GM21723 (cell line): ENCODE measurements around the gene PAX2.

Source experiments
- ATAC-seq: cut with Tn5 transposase; IDR thresholded peaks from one replicate; pipeline ENCODE4 v1.9.1; 2021; ENCODE audit warnings: mild to moderate bottlenecking, moderate library complexity; ENCODE audit not compliant: unreplicated experiment

Gene PAX2

DNA sequence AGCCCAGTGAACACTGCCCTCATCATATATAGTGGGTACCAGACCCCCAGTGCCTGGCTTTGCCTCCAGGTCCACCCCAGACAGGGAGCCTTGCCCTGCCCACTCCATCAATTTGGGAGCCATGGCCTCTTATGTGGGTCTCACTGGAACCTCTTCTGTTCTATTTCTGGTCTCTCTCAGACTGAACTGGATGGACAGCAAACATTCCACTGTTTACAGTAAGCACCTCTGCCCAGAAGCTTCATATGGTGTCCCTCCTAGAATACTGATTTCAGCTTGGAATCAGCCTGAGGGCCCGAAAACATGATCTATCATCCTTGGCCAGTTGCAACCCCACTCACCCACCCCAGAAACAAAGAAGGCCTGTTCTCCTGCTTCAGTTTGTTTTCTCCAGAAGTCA is 86.4 kb downstream of the PAX2 start:
- no peak for ATAC-seq

DNA sequence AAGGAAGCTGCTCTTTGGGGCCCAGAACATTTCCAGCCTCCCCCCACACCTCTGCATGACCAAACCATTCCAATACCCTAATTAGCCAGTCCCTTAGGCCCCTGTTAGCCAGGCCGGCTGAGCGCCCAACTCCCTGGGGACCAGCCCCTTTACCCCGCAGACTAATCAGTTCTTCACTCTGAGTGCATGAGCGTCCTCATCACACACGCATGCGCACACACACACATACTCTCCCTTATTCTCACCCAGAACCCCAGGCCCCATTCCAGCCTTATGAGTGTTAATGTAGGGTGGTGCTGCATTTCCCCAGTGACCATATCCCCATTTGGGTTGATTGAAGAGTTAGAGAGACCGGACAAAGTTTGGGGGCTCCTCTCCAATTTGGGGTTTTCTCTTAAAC is 90.4 kb downstream of the PAX2 start:
- no peak for ATAC-seq

DNA sequence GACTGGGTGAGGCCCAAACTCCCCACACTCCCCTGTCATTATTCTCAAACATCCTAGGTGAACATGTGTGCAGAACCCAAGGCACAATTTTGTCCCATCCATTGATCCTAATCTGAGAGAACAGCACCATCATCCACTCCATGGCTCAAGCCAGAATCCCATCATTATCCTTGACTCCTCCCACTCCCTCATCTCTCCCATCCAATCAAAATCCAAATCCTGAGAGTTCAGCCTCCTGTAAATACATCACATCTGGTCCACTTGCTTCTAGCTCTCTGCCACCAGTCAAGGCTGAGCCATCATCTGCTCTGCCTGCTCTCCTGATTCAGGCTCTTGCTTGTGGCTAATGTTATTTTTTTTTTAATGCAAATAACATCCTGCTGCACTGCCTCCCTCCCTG is 91.5 kb downstream of the PAX2 start:
- ATAC-seq, result no peak

DNA sequence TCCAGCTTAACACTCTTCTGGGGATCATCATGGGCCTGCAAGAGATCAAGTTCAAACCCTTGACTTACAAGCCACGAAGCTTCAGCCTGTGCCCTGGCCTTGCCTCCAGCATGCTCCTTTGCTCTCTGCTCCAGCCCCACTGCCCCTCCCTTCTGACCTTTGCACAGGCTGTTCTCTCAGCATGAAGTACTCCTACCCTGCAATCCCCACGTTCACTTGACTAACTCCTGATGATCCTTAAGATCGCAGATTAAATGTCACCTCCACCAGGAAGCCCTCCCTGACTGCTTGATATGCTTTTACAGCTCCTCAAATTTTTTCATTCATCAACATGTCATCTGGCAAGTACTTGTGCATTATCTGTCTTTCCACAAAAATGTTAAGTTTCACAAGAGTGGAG is 91.9 kb downstream of the PAX2 start:
- no peak for ATAC-seq

DNA sequence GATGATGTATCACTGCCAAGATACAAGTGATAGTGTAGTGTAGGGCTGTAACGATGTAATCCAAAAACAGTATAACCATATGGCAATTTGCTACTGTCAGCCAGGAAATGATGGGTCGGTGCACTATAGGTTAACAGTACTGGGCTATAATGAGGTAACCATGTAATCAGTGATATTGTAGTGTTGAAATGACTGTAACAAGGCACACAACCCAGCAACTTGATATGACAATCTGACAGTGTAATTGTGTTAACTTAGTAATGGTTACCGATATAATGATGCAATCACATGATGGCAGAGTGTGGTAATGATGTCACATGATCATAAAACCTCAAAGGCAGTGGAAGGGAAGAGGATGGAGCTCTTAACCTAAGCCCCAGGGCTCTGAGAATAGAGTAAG is 93.6 kb downstream of the PAX2 start:
- ATAC-seq, result no peak

DNA sequence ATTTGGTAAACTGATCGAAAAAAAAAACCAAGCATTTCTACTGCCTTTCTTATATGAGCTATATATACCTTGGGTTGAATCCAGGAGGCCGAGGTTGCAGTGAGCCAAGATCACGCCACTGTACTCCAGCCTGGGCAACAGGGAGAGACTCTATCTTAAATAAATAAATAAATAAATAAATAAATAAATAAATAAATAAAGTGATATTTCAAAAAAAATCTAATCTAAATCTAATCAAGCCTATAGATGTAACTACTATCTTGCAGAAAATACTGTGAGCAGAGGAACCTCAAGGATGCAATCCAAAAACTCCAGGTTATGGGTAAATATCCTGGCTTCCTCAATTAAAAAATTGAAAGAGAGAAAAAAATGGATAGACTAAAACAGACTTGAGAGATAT is 96.1 kb downstream of the PAX2 start:
- ATAC-seq, result no peak

DNA sequence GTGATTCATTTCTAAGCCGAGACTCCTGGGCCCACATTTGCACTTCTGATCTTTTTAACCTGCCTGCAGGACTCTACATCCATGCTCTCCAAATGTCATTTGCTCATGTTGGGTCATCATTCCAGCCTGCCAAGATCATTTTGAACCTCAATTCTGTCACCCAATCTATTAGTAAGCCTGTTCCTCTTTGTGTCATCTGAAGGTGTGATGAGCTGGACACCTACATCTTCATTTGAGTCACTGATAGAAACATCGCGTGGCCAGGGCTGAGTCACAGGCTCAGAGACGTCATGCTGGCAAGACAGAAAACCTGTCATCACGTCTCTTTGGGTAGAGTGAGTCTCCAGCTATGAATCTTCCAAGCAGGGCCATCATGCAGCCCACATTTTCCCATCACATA is 102.1 kb downstream of the PAX2 start:
- ATAC-seq, result no peak

DNA sequence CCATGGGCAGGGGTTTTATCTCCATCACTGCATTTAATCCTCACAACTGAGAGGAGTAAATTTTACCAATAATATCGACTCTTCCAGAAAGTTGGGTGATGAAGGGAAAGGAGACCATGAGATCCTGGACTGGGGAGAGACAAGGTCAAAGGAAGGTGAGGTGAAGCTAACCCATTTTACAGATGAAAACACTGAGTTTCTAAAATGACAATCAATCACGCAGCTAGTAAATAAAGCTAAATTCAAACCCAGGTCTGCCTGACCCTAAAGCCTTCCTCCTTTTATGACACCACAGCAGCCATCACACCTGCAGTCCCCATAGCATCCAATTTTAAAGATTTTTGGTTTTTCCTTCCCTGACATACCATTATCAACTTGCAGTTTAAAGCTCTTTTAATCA is 103.4 kb downstream of the PAX2 start:
- no peak for ATAC-seq

DNA sequence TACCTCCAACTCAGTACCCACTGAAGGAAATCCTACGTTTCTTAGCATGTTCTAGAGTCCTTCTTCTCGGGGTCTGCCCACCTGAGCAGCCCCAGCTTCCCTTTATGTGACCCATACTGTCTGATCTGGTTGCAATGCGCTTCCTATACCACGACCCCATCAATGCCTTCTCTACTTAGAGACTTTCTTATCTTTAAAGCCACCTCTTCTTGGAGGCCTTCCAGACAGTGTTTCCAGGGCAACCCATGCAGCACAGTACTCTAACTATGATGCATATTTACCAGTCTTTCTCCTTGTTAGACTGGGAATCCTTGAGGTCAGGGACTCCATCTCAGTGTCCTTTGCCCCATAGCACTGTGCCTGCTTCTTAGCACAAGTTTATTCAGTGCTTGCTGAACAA is 112.9 kb downstream of the PAX2 start:
- ATAC-seq, result no peak

DNA sequence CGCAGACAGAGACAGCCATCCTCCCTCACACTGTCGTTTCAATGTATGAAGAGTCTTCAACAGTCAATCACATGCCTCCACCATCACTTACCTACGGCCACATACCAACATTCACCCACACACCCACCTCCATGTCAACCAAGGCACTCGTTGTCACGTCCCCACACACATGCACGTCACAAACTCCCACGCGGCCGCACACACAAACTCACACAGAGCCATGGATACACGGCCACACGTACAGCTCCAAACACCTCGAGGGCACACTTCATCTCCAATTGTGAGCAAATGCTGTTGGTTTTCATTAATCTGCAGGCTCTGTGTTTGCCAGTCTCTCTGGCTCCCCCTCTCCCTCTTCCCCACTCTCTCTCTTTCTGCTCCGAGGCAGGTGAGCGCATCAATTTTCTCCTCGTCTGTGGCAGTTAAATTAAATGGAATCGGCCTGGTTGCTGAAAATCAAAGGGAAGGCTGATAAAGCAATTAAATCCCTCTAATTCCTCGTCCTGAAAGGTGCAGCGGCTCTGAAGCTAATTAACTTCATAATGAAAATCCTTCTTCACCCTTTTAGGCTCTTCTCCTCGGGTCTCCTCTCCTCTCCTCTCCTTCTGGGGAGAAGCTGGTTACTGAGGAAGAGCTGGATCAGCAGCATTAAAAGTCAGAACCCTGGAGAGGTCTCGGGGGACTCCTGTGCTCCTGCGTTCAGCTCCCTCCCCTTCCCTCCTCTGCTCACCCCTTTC is 113.5 kb downstream of the PAX2 start:
- ATAC-seq, result no peak

DNA sequence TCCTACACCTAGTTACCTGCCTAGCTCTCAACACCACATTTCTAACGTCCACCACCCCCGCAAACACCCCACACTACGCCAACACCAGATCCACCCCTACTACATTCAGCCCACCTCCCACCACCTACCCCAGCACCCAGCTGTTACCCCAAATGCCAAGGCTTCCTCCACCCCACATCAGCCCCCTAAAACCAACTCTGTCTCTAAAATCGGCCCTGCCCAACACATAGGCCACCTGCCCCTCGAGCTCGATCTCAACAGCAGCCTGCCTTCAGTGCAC is 114.0 kb downstream of the PAX2 start:
- no peak for ATAC-seq

DNA sequence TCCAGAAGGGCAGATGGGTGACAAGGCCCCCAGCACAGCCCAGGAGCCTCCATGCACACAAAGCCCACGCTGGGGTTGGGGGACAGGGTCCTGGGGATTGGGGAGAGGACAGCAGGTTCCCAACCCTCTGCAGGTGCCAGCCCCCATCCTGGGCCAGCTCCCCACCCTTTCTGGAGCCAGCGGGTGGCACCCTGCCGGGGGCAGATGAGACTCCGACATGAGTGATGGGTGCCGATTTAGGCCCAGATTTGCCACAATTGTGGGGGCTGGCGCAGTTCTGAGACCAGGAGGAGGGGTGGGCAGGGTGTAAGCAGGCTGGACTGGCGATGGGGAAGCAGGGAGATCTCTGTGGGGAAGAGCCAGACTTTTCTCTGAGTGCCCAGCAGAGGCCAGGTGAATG is 118.1 kb downstream of the PAX2 start:
- ATAC-seq, result no peak

DNA sequence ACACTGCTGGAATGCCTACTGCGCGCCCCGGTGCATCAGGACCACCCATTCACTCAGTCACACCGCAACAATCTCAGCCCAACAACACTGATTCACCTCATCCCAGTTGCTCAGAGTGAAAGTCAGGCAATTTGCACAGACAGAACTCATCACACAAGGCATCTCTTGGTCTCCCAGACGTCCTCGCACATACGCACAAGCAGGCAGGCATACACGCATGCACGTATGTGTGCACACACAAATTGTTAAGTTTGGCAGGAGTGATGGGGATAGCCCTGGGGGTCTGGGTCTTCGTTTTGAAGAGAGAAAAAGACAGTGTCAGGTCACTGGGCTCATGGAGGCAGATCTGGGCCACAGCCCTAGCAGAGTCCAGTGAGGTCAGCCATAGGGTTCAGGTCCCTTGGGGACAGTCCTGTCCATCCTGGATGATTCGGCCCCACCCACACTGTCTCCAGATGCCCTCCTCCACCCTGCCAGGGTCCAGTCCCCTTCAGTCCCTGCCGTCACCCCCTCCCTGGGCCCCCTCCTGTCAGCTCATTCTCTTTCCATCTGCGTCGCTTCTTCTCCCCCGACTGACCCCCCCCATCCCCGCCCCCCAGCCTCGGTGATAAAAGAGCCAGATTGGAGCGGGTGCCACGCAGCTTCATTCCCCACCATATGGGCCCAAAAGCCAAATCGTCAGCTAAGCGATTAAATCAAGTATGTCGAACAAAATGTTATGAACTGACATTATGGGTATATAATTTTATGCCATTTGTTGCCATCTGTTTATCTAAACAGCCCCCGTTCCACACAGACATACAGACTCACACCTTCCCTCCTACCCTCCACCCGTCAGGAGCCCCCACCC is 118.9 kb downstream of the PAX2 start:
- no peak for ATAC-seq

DNA sequence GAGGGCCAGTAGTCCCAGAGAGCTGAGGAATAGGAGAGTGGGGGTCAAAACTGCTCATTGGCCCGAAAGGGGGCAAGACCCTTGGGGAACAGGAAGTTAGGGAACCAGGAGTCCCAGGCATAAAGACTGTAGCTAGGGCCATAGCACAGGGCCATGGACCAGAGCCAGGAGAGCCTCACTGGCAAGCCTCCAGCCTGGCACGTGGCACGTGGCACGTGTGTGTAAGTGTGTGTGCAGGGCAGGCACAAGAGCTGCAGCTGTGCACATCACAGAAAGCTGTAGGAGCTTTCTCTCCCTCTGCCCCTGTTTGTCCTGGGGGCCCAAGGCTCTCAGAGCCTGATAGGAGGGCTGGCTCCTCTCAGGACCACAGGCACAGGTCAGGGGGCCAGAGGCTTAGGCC is 119.6 kb downstream of the PAX2 start:
- no peak for ATAC-seq

DNA sequence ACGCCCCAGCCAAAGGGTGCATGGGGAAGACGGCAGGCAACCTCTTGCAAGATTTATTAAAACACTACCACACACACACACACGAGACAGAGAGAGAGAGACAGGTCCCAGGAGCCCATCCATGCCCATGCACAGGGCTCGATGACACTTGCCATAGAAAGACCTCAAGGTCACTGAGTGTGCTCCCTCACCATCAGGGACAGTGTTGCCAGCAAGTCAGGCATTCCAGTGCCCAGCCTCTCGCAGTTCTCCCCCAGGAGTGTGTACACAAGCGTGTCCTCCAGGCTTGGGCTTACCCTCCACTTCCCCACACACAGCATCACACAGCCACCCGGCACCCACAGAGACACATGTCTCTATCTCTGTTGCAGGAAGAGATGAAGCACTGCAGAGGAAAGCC is 120.6 kb downstream of the PAX2 start:
- ATAC-seq, result no peak

DNA sequence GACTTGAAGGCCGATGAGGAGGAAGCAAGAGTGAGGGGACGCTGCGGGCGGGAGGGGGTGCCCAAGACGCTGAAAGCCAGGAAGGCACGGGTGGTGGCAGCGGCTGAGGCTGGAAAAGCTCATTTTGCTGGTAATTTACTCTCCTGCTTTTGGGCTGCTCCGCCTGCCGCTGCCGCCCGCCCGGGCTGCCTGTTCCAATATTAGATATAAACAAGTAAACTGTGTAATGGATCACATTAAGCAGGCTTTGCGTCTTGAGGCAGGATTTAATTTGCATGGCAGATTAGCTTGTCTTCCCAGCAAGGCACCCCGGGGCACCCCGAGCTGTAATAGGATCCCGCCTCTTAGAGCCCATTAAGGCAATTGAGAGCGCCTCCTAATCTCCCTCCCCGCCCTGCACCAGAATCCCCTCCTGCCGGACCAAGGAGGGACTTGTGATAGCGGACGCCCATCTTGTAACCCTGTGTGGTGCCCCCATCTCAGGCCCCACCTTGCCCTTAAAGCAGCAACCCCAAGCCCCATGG is 121.3 kb downstream of the PAX2 start:
- ATAC-seq, result no peak

DNA sequence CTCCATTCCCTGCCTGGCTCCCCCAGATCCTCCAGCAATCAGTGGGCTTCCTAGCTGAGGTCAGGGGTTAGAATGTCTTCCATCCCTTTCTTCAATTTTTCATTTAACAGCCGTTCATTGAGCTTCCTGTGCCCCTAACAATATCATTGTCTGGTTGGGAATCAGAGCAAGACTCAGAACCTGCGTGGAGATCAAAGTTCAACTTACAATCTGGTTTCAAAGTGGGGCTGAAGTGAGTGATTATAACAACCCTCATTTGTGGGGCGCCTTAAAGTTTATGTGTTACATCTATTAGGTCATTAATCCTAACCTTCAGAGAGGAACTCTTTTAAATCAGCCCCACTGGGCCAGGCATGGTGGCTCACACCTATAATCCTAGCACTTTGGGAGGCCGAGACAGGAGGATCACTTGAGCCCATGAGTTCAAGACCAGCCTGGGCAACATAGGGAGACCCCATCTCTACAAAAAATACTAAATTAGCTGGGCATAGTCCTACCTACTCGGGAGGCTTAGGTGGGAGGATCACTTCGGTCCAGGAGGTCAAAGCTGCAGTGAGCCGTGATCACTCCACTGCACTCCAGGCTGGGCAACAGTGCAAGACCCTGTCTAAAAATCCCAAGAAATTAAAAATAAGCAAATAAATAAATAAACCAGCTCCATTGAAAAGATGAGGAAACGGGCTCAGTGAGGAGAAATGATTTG is 122.0 kb downstream of the PAX2 start:
- ATAC-seq, result no peak

DNA sequence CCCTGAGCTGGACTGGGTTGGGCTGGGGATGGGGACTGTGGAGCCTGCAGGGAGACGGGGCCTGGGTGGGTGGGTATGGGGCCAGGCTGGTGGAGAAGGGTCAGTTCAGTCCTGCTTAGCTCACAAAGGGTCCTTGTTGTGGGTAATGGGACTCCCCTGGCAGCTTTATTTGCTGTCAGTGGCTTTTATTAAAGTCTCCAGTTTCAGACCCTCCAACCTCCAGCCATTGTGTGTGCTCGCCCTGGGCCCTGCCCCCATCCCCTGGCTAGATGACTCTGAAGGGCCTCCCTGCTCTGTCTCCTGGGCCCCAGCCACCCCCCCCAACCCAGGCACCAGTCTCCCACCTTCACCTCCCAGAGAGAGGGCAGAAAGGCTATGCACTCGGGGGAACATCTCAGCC is 123.0 kb downstream of the PAX2 start:
- no peak for ATAC-seq

DNA sequence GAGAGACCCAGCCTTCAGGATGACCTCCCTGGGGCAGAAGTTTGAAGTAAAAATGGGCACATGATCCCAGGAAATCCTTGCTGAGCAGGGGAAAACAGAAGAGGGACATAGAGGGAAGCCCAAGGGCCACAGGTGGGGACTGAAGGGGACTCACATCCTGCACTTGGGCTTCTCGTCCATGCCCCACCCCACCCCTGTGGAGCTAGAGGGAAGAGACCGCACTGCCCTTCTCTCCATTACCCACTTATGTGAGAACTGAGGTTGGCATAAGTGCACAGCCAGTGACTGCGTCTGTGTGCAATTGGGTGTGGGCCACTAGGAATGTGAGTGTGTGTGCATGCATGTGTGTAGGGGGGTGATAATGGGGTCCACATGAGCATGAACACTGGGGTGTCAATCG is 124.0 kb downstream of the PAX2 start:
- no peak for ATAC-seq

DNA sequence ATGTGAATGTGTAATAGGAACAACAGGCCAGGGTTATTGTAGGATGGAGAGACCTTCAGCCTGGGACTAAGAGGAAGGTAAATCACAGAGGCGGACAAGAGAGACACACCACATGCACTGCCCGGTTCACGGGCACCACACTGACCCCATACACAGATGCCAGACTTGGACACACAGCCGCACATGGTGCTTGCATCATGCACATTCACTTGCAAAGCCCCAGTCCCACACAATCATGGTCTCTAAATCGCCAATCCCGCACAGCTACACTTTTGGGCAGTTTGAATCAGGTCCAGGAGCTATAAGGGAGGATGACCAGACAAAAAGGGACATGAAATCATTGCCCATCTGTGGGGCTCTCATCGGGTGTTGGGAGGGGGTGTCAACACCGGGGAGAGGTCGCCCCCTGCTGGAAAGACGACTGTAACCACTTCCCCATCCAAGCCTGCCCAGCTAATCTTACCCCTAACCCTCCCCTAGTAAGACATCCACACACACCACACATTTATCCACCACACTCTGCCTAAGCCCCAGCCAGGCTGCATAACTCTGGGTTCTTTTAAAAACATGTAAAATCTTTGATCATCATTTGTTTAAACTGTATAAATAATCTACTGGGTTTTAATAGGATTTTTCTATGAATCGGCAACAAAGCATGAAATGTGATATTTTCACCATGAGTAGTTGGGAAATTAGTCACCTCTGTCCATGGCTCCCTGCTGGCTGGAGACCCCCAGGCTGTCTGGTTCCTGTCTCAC is 126.8 kb downstream of the PAX2 start:
- ATAC-seq, result no peak

DNA sequence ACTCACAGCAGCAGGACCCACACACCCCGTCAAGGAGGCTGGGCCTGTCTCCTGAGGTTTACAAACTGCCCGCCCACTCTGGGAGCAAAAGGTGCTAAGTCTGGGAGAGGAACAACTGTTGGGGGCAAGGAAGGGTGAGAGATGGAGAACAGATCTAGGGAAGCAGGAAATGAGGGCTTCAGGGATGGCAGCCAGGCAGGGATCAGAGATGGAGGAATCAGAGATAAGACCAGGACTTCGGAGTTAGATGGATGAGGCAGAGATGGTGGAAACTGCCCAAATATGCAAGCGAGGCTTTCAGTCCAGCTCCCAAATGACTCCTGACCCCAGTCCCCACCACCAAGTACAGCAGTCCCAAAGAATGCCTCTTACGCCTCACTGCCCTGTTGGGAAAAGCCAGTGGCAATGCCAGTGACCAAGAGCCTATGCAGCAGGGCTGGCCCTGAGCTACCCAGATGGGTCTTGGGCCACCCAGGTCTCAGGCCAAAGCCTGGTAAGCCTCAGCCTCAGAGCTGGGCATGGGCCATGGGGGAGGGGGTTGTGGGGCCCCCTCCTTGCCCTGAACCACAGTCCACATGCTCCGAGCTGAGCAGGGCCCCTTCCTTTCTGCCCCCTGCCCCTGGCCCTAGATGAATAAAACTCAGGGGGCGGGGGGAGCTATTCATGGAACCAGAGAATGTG is 127.9 kb downstream of the PAX2 start:
- no peak for ATAC-seq
